SK-N-SH (cell line): Measurements from ENCODE around the gene PRKG1. TPM values are rescaled to one million over a fixed set of nuclear protein-coding genes. Genes with fewer than 3 reads are reported as not detected.
A peak's percentile ranks its signal among the peaks of the same experiment; 100 is the strongest.

Source experiments
- CTCF ChIA-PET: fragments of 300-600, 350-600 bp; formaldehyde crosslinking; extraction: SDS; loops from one replicate; lab custom pipeline; 2021; lab: Yijun Ruan, JAX
- POLR2A ChIA-PET: fragments of 350-600 bp; sonication (Branson Sonifier 250); formaldehyde crosslinking; extraction: SDS; loops from one replicate; lab custom pipeline; 2020; ENCODE audit warnings: antibody characterized with exemption, inconsistent platforms; lab: Yijun Ruan, JAX
- DNase-seq: peaks from one replicate; pipeline ENCODE4 v3.0.0; 2012
- H2AFZ ChIP-seq: fragments of 200-600 bp; sonication (generic); 2 replicates; pipeline ENCODE4 v1.8.1; 2016; ENCODE audit warnings: antibody characterized with exemption, mild to moderate bottlenecking, low read depth
- H3F3A ChIP-seq: fragments of 200-600 bp; sonication (generic); replicated peaks from 2 replicates; pipeline ENCODE3; 2016; ENCODE audit warnings: antibody characterized with exemption, mild to moderate bottlenecking; ENCODE audit not compliant: insufficient read depth
- H3K27ac ChIP-seq, 2 experiments: fragments of 200-500 bp in 1 of 2; fragments of 200-600 bp in 1 of 2; sonication (Bioruptor generic) in 1 of 2; sonication (generic), shearing (Covaris generic) in 1 of 2; 2 replicates each; pipeline versions ENCODE4 v1.5.1 to v1.6.1; 2014 to 2016; ENCODE audit warnings: low read depth in 2 of 2, inconsistent platforms in 1 of 2, low read length in 1 of 2, mild to moderate bottlenecking in 1 of 2, mixed read lengths in 1 of 2
- H3K27me3 ChIP-seq: fragments of 200-600 bp; sonication (generic), shearing (Covaris generic); 2 replicates; pipeline ENCODE4 v1.6.1; 2016; ENCODE audit warnings: mixed run types; ENCODE audit not compliant: insufficient read depth
- H3K36me3 ChIP-seq, 2 experiments: fragments of 200-500 bp in 1 of 2; fragments of 200-600 bp in 1 of 2; sonication (Bioruptor generic) in 1 of 2; sonication (generic) in 1 of 2; replicated peaks in 1 of 2; 2 replicates each; pipeline versions ENCODE3 to v1.5.1; 2014 to 2016; ENCODE audit warnings: low read length in 1 of 2, mild to moderate bottlenecking in 1 of 2; ENCODE audit not compliant: insufficient read depth in 2 of 2, control insufficient read depth in 1 of 2
- H3K4me1 ChIP-seq, 2 experiments: fragments of 200-500 bp in 1 of 2; fragments of 200-600 bp in 1 of 2; sonication (Bioruptor generic) in 1 of 2; sonication (generic), shearing (Covaris generic) in 1 of 2; 2 replicates each; pipeline versions ENCODE4 v1.5.1 to v1.6.1; 2014 to 2016; ENCODE audit warnings: low read depth in 1 of 2, low read length in 1 of 2, mixed run types in 1 of 2; ENCODE audit not compliant: insufficient read depth in 2 of 2, control insufficient read depth in 1 of 2
- H3K4me2 ChIP-seq: fragments of 200-600 bp; sonication (generic), shearing (Covaris generic); 2 replicates; pipeline ENCODE4 v1.6.1; 2017; ENCODE audit warnings: mixed run types
- H3K4me3 ChIP-seq, 2 experiments: fragments of 200-500 bp in 1 of 2; fragments of 200-600 bp in 1 of 2; sonication (Bioruptor generic) in 1 of 2; sonication (generic), shearing (Covaris generic) in 1 of 2; 2 replicates each; pipeline versions ENCODE4 v1.5.1 to v1.8.1; 2014 to 2016; ENCODE audit warnings: low read depth in 2 of 2, inconsistent platforms in 1 of 2, low read length in 1 of 2, mild to moderate bottlenecking in 1 of 2, mixed read lengths in 1 of 2, moderate library complexity in 1 of 2
- H3K79me2 ChIP-seq: fragments of 200-600 bp; sonication (generic); 2 replicates; pipeline ENCODE4 v1.8.1; 2017; ENCODE audit warnings: mild to moderate bottlenecking; ENCODE audit not compliant: insufficient read depth
- H3K9ac ChIP-seq: fragments of 200-600 bp; sonication (generic); 2 replicates; pipeline ENCODE4 v1.6.1; 2017; ENCODE audit warnings: mixed run types
- H3K9me2 ChIP-seq: fragments of 200-600 bp; sonication (generic); 2 replicates; pipeline ENCODE4 v1.6.1; 2017; ENCODE audit warnings: mixed run types
- H3K9me3 ChIP-seq: fragments of 200-600 bp; sonication (generic); 2 replicates; pipeline ENCODE4 v1.6.1; 2017; ENCODE audit warnings: mixed run types, mild to moderate bottlenecking, moderate library complexity
- H4K20me1 ChIP-seq: fragments of 200-600 bp; sonication (generic); 2 replicates; pipeline ENCODE4 v1.6.1; 2017; ENCODE audit warnings: mild to moderate bottlenecking, mixed run types; ENCODE audit not compliant: insufficient read depth
- CHD2 ChIP-seq: fragments of 150-350 bp; IDR thresholded peaks from 2 replicates; pipeline ENCODE4 v1.6.1; 2018; ENCODE audit warnings: low read length; ENCODE audit not compliant: partially characterized antibody
- EP300 ChIP-seq, 2 experiments: IDR thresholded peaks; 2 replicates each; pipeline versions ENCODE4 v1.4.0 to v1.6.1; 2012; ENCODE audit warnings: borderline replicate concordance in 1 of 2, low read depth in 1 of 2, low read length in 1 of 2
- FOSL2 ChIP-seq: IDR thresholded peaks from 2 replicates; pipeline ENCODE4 v1.4.0; 2012; ENCODE audit warnings: low read depth, mild to moderate bottlenecking, moderate library complexity, borderline replicate concordance
- FOXJ3 ChIP-seq: sonication (generic); formaldehyde crosslinking; IDR thresholded peaks from 2 replicates; pipeline ENCODE4 v1.5.1; 2020; ENCODE audit warnings: mild to moderate bottlenecking, missing genetic modification reagents
- GATA2 ChIP-seq: sonication (generic); formaldehyde crosslinking; IDR thresholded peaks from 2 replicates; pipeline ENCODE4 v1.5.0; 2020; ENCODE audit warnings: mild to moderate bottlenecking, missing genetic modification reagents
- IRF3 ChIP-seq: fragments of 150-350 bp; IDR thresholded peaks from 2 replicates; pipeline ENCODE4 v1.6.1; 2016; ENCODE audit warnings: mild to moderate bottlenecking, low read depth, low read length
- MXI1 ChIP-seq: IDR thresholded peaks from 2 replicates; pipeline ENCODE4 v1.6.1; 2012; ENCODE audit warnings: mild to moderate bottlenecking, low read depth, low read length, improper control_type of control experiment
- NRF1 ChIP-seq: IDR thresholded peaks from 2 replicates; pipeline ENCODE4 v1.6.1; 2012; ENCODE audit warnings: low read depth, mild to moderate bottlenecking, low read length
- RAD21 ChIP-seq: IDR thresholded peaks from 2 replicates; pipeline ENCODE4 v1.6.1; 2012; ENCODE audit warnings: mild to moderate bottlenecking, low read length
- RCOR1 ChIP-seq: fragments of 150-350 bp; IDR thresholded peaks from 2 replicates; pipeline ENCODE4 v1.6.1; 2017; ENCODE audit warnings: antibody characterized with exemption, low read length
- SMC3 ChIP-seq: IDR thresholded peaks from 2 replicates; pipeline ENCODE4 v1.6.1; 2012; ENCODE audit warnings: low read depth, low read length, improper control_type of control experiment
- TCF12 ChIP-seq: IDR thresholded peaks from 2 replicates; pipeline ENCODE4 v1.4.0; 2012
- YY1 ChIP-seq: IDR thresholded peaks from 2 replicates; pipeline ENCODE4 v1.4.0; 2012; ENCODE audit warnings: low read depth, mild to moderate bottlenecking
- WGBS: methylation state at CpG from one replicate; pipeline ENCODE4 v1.1.6; 2017; ENCODE audit warnings: low lambda C conversion rate; 5-methylcytosine and 5-hydroxymethylcytosine counted together
- polyA plus RNA-seq, 3 experiments: library from polyadenylated mRNA; depleted of rRNA; stranded (reverse); fragments of >200 nt; gene quantifications; 2 replicates each; pipeline ENCODE4 v1.2.3, GENCODE V29; 2012

The PRKG1 gene
- polyA plus RNA-seq, 1 of the 3 experiments (the other 2 are of a cell fraction) = 4.1 TPM

- ChIA-PET CTCF (interaction anchor here (1.2 kb wide), 1 partner anchor 19 kb away, joined by 3 read pairs; no protein-coding TSS in a partner anchor), POLR2A (no interaction called here)
- DNase-seq = no peak
- no peaks in the 10 kb centered on the region for H3K79me2 ChIP-seq
- H2AFZ ChIP-seq = no peak overlapping the region
- no peaks in the 10 kb centered on the region for H3F3A ChIP-seq
- no peaks in the 10 kb centered on the region for H3K36me3 ChIP-seq
- no peaks in the 10 kb centered on the region for H4K20me1 ChIP-seq
- 79% methylated on average over 5 of the region's 5 CpGs for WGBS
- peaks cover 0 to 9% of the 10 kb centered on the region in 2 experiments; a peak in 1 of 4 replicates for H3K4me1 ChIP-seq
- no peak overlapping the region for H3K4me2 ChIP-seq
- no peak overlapping the region for H3K9ac ChIP-seq
- no peak overlapping the region for H3K27ac ChIP-seq
- no peak overlapping the region for H3K4me3 ChIP-seq
- H3K27me3 ChIP-seq = no peaks in the 10 kb centered on the region
- H3K9me2 ChIP-seq = no peaks in the 10 kb centered on the region
- TF ChIP-seq SMC3 (no peak), GATA2 (no peak), FOXJ3 (CRISPR knock-in tag) (no peak)
- no peaks in the 10 kb centered on the region for H3K9me3 ChIP-seq
Measured at GRCh38 chr10:51926337-51926736, 852.0 kb downstream of the PRKG1 start.

GRCh38 chr10:51928162-51928561, 853.9 kb downstream of the PRKG1 start:
- no peaks in the 10 kb centered on the region for H3K9me3 ChIP-seq
- WGBS = 26% methylated on average over 1 of the region's 1 CpG
- peaks cover 0 to 9% of the 10 kb centered on the region in 2 experiments; a peak in 1 of 4 replicates for H3K4me1 ChIP-seq
- ChIA-PET CTCF (interaction anchor here (0.7 to 1.5 kb wide), 4 partner anchors 9 to 864 kb away, joined by 3 to 5 read pairs (median 4); no protein-coding TSS in a partner anchor), POLR2A (no interaction called here)
- H3K27me3 ChIP-seq = no peaks in the 10 kb centered on the region
- peak overlapping the region in 1 of 2 experiments; percentile 72; a peak in 2 of 4 replicates for H3K27ac ChIP-seq
- H3F3A ChIP-seq = no peaks in the 10 kb centered on the region
- no peak overlapping the region for H3K9ac ChIP-seq
- DNase-seq = no peak
- TF ChIP-seq NRF1 = no peak
- TF ChIP-seq YY1 = no peak
- no peak for TF ChIP-seq FOSL2
- TF ChIP-seq TCF12 = 0 out of 2 replicates have a peak, but pooled peaks have one; percentile 6
- peak; percentile 45 for TF ChIP-seq CHD2
- peak; percentile 85 for TF ChIP-seq GATA2
- no peak for TF ChIP-seq RAD21
- no peak for TF ChIP-seq MXI1
- TF ChIP-seq IRF3 = no peak
- peak; percentile 26; the same call in 1 of the 2 replicates for TF ChIP-seq RCOR1
- 0 out of 4 replicates have a peak, but pooled peaks of 1 of the 2 experiments have one; percentile 65 for TF ChIP-seq EP300 (IDR thresholded peaks at IDR 0.05; ENCODE audit: borderline replicate concordance in 1 of 2, low read depth in 1 of 2, low read length in 1 of 2)
- no peaks in the 10 kb centered on the region for H3K36me3 ChIP-seq
- H3K4me2 ChIP-seq = no peak overlapping the region
- no peaks in the 10 kb centered on the region for H4K20me1 ChIP-seq
- no peaks in the 10 kb centered on the region for H3K9me2 ChIP-seq
- no peak overlapping the region for H2AFZ ChIP-seq
- H3K79me2 ChIP-seq = no peaks in the 10 kb centered on the region
- no peak overlapping the region for H3K4me3 ChIP-seq
